ENCODE data around the gene PPP2CA. TPM values are rescaled to one million over a fixed set of nuclear protein-coding genes. Genes with fewer than 3 reads are reported as not detected.
A peak's percentile ranks its signal among the peaks of the same experiment; 100 is the strongest.

PPP2CA gene
- total and polyA plus RNA-seq, 4 donors, result 32.2 to 117 (median 104) TPM

DNA sequence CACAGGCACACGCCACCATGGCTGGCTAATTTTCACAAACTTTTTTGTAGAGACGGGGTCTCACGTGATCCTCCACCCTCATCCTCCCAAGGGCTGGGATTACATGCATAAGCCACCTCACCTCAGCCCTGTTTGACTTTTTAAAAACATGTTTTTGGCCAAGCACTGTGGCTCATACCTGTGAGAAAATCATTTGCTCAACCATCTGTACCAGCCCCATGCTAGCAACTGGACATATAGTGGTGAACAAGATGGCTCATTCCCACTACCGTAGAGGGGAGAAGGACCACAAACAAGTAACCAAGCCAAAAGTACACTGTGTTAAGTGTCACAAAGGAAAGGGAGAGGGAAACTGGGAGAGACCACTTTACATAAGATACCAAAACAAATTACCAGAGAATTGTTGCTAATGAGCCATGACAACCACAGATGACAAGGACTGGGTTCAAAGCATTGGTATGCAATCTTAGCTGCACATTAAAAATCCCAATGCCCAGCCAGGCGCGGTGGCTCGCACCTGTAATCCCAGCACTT, 19.2 kb downstream of the PPP2CA start:
- no peak for ATAC-seq (ENCODE audit: insufficient read depth, low FRiP score)

DNA sequence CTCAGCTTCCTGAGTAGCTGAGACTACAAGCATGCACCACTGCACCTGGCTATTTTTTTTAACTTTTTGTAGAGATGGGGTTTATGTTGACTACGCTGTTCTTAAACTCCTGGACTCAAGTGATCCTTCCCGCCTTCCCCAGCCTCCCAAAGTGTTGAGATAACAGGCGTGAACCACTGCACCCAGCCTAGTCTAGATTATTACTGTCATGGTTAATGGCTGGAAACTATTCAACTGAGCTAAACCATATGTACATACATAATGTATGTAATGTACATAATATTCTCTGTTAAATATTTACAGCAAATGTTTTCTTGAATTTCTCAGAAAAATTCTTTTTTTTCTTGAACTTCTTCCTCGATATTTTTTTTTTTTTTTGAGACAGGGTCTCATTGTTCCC, 21.3 kb downstream of the PPP2CA start:
- TF ChIP-seq CTCF (IDR thresholded peaks at IDR 0.05; ENCODE audit: control extremely low read depth, extremely low read depth), result no peak
- WGBS, 2 donors, result 96 to 98% methylated on average over 4 of the region's 4 CpGs
- Histone ChIP-seq H3K9me3 (ENCODE audit: control insufficient read depth in 4 of 4, insufficient read depth in 3 of 4, low read length in 3 of 4) (no peaks in the 10 kb centered on the region), H3K27ac (ENCODE audit: low read depth in 1 of 2, low read length in 1 of 2) (no peak overlapping the region), H3K4me1 (ENCODE audit: control insufficient read depth in 5 of 5, insufficient read depth in 5 of 5, low read length in 5 of 5) (peaks cover 0 to 9% (median 5%) of the 10 kb centered on the region in 5 donors), H3K27me3 (ENCODE audit: control insufficient read depth in 3 of 3, insufficient read depth in 3 of 3, low read length in 2 of 3) (no peaks in the 10 kb centered on the region), H3K9ac (ENCODE audit: insufficient read depth in 1 of 2, low read length in 2 of 2) (no peak overlapping the region), H3K4me3 (no peak overlapping the region), H3K36me3 (ENCODE audit: control insufficient read depth in 4 of 4, insufficient read depth in 4 of 4, low read length in 4 of 4) (peaks cover 17 to 45% (median 33%) of the 10 kb centered on the region in 4 donors)
- no peak for ATAC-seq (ENCODE audit: insufficient read depth, low FRiP score)
- no peak for DNase-seq

More for the DNA sequence above, 19.2 kb downstream of the PPP2CA start:
- 82 to 84% methylated on average over 7 of the region's 7 CpGs for WGBS, 2 donors
- no peak for DNase-seq
- H3K4me1 ChIP-seq (ENCODE audit: control insufficient read depth in 5 of 5, insufficient read depth in 5 of 5, low read length in 5 of 5), result peaks cover 0 to 12% (median 12%) of the 10 kb centered on the region in 5 donors
- no peak overlapping the region for H3K27ac ChIP-seq (ENCODE audit: low read depth in 1 of 2, low read length in 1 of 2)
- no peaks in the 10 kb centered on the region for H3K9me3 ChIP-seq (ENCODE audit: control insufficient read depth in 4 of 4, insufficient read depth in 3 of 4, low read length in 3 of 4)
- H3K36me3 ChIP-seq (ENCODE audit: control insufficient read depth in 4 of 4, insufficient read depth in 4 of 4, low read length in 4 of 4), result peaks cover 12 to 26% (median 18%) of the 10 kb centered on the region in 4 donors
- H3K9ac ChIP-seq (ENCODE audit: insufficient read depth in 1 of 2, low read length in 2 of 2), result no peak overlapping the region
- no peak for TF ChIP-seq CTCF (IDR thresholded peaks at IDR 0.05; ENCODE audit: control extremely low read depth, extremely low read depth)
- no peak overlapping the region for H3K4me3 ChIP-seq
- H3K27me3 ChIP-seq (ENCODE audit: control insufficient read depth in 3 of 3, insufficient read depth in 3 of 3, low read length in 2 of 3), result no peaks in the 10 kb centered on the region

- Histone ChIP-seq H3K4me3 (no peak overlapping the region), H3K9ac (ENCODE audit: insufficient read depth in 1 of 2, low read length in 2 of 2) (no peak overlapping the region), H3K9me3 (ENCODE audit: control insufficient read depth in 4 of 4, insufficient read depth in 3 of 4, low read length in 3 of 4) (no peaks in the 10 kb centered on the region), H3K27ac (ENCODE audit: low read depth in 1 of 2, low read length in 1 of 2) (no peak overlapping the region), H3K4me1 (ENCODE audit: control insufficient read depth in 5 of 5, insufficient read depth in 5 of 5, low read length in 5 of 5) (peaks cover 0 to 7% (median 0%) of the 10 kb centered on the region in 5 donors), H3K36me3 (ENCODE audit: control insufficient read depth in 4 of 4, insufficient read depth in 4 of 4, low read length in 4 of 4) (peaks cover 19 to 54% (median 42%) of the 10 kb centered on the region in 4 donors), H3K27me3 (ENCODE audit: control insufficient read depth in 3 of 3, insufficient read depth in 3 of 3, low read length in 2 of 3) (no peaks in the 10 kb centered on the region)
- DNase-seq, result no peak
- no peak for ATAC-seq (ENCODE audit: insufficient read depth, low FRiP score)
- 96 to 100% methylated on average over 3 of the region's 3 CpGs for WGBS, 2 donors
- TF ChIP-seq CTCF (IDR thresholded peaks at IDR 0.05; ENCODE audit: control extremely low read depth, extremely low read depth), result no peak
Measured at GRCh38 chr5:134203630-134204029, 22.2 kb downstream of the PPP2CA start.

DNA sequence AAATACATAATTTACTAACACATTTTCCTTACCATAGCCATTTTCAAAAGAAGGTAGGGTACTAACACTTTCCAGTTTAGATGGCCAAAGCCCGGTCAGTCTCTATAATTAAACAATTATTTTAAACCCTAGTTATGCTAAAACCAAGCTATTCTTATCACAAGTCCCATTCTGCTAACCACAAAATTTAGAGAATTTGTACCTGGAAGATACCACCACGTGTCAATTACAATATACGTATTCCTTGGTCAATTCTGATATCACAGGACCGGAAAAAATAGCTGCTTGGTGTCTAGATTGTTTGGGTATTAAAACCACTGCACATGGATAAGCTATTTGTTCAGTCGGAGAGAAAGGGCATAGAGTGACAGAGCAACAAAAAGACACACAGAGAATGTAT, 30.2 kb downstream of the PPP2CA start:
- Histone ChIP-seq H3K27ac (ENCODE audit: low read depth in 1 of 2, low read length in 1 of 2) (peak overlapping the region in 1 of 2 donors; percentile 33), H3K9ac (ENCODE audit: insufficient read depth in 1 of 2, low read length in 2 of 2) (no peak overlapping the region), H3K27me3 (ENCODE audit: control insufficient read depth in 3 of 3, insufficient read depth in 3 of 3, low read length in 2 of 3) (no peaks in the 10 kb centered on the region), H3K36me3 (ENCODE audit: control insufficient read depth in 4 of 4, insufficient read depth in 4 of 4, low read length in 4 of 4) (peaks cover 10 to 33% (median 30%) of the 10 kb centered on the region in 4 donors), H3K4me1 (ENCODE audit: control insufficient read depth in 5 of 5, insufficient read depth in 5 of 5, low read length in 5 of 5) (peaks cover 0 to 4% (median 0%) of the 10 kb centered on the region in 5 donors), H3K4me3 (no peak overlapping the region), H3K9me3 (ENCODE audit: control insufficient read depth in 4 of 4, insufficient read depth in 3 of 4, low read length in 3 of 4) (no peaks in the 10 kb centered on the region)
- TF ChIP-seq CTCF (IDR thresholded peaks at IDR 0.05; ENCODE audit: control extremely low read depth, extremely low read depth), result no peak
- ATAC-seq (ENCODE audit: insufficient read depth, low FRiP score) (no peak), DNase-seq (no peak)
- 73% methylated on average over 5 of the region's 5 CpGs for WGBS, 2 donors
